Esophagus muscularis mucosa (tissue), 4 donors: ENCODE results near the gene GCN1. TPM values are rescaled to one million over a fixed set of nuclear protein-coding genes. Genes with fewer than 3 reads are reported as not detected.

Experiments used
- DNase-seq: peaks from one replicate; pipeline ENCODE4 v3.0.0-alpha.2; 2017; ENCODE audit errors: extremely low spot score
- H3K27ac ChIP-seq, 4 donors: fragments of 200-600 bp; sonication (generic); replicated peaks in 1 of 4; 1 replicate in 3 of 4; 2 replicates in 1 of 4; pipeline ENCODE4 v1.5.1; 2016 to 2019; ENCODE audit warnings: mild to moderate bottlenecking in 1 of 4
- H3K27me3 ChIP-seq, 4 donors: fragments of 200-600 bp; sonication (generic); one replicate each; pipeline versions ENCODE4 v1.5.1 to v1.6.0; 2016 to 2019
- H3K36me3 ChIP-seq, 4 donors: fragments of 200-600 bp; sonication (generic); one replicate each; pipeline ENCODE4 v1.5.1; 2016 to 2019
- H3K4me1 ChIP-seq, 4 donors: fragments of 200-600 bp; sonication (generic); one replicate each; pipeline ENCODE4 v1.5.1; 2016 to 2019
- H3K4me3 ChIP-seq, 4 donors: fragments of 200-600 bp; sonication (generic); 1 replicate in 2 of 4; 2 replicates in 2 of 4; pipeline ENCODE4 v1.5.1; 2016 to 2019; ENCODE audit warnings: mild to moderate bottlenecking in 4 of 4, moderate library complexity in 1 of 4
- H3K9me3 ChIP-seq, 4 donors: fragments of 200-600 bp; sonication (generic); 1 replicate in 3 of 4; 2 replicates in 1 of 4; pipeline ENCODE4 v1.5.1; 2016 to 2019
- CTCF ChIP-seq, 3 experiments: fragments of 200-600 bp in 2 of 3; fragments of 450-650 bp in 1 of 3; sonication (generic) in 2 of 3; IDR thresholded peaks; one replicate each; pipeline ENCODE4 v1.5.1; 2017 to 2019; ENCODE audit warnings: antibody characterized with exemption in 3 of 3, mild to moderate bottlenecking in 2 of 3, moderate library complexity in 1 of 3
- EP300 ChIP-seq: sonication (generic); formaldehyde crosslinking; IDR thresholded peaks from one replicate; pipeline ENCODE4 v1.6.1; 2017; ENCODE audit warnings: antibody characterized with exemption
- POLR2A ChIP-seq: fragments of 450-650 bp; IDR thresholded peaks from one replicate; pipeline ENCODE4 v1.6.1; 2017; ENCODE audit warnings: antibody characterized with exemption, moderate library complexity, mild to moderate bottlenecking, low read depth
- POLR2AphosphoS5 ChIP-seq, 2 donors: sonication (generic); formaldehyde crosslinking; IDR thresholded peaks; one replicate each; pipeline ENCODE4 v1.6.1; 2017; ENCODE audit warnings: antibody characterized with exemption in 2 of 2
- WGBS: methylation state at CpG from one replicate; pipeline ENCODE4 v1.1.5; 2018; 5-methylcytosine and 5-hydroxymethylcytosine counted together
- intact Hi-C: fragments of 100-400 bp; cut with DNase I; formaldehyde crosslinking; loops from one replicate; pipeline ENCODE4 v1.15.1; 2023
- total RNA-seq, 4 donors: library from RNA; depleted of rRNA; stranded (reverse); fragments of >200 nt; gene quantifications; one replicate each; pipeline versions ENCODE4 v1.1.0 to v1.2.1, GENCODE V29; 2016

GCN1 gene
- total RNA-seq, 4 donors from 2014 or later, result 38.6 to 94.6 (median 49.3) TPM

- H3K4me3 ChIP-seq, result no peak overlapping the region
- H3K4me1 ChIP-seq, result peaks cover 10 to 29% (median 24%) of the 10 kb centered on the region in 4 donors
- WGBS, result 90% methylated on average over 4 of the region's 4 CpGs
- TF ChIP-seq EP300 (no peak), POLR2AphosphoS5 (IDR thresholded peaks at IDR 0.05) (no peak), CTCF (IDR thresholded peaks at IDR 0.05) (no peak), POLR2A (no peak)
- no peaks in the 10 kb centered on the region for H3K27me3 ChIP-seq
- DNase-seq, result no peak
- intact Hi-C loops, result no loop called here
- H3K9me3 ChIP-seq, result no peaks in the 10 kb centered on the region
- no peak overlapping the region for H3K27ac ChIP-seq
- peaks cover 28 to 46% (median 39%) of the 10 kb centered on the region in 4 donors for H3K36me3 ChIP-seq
Observed at GRCh38 chr12:120125029-120125428, 69.5 kb downstream of the GCN1 start.

DNA sequence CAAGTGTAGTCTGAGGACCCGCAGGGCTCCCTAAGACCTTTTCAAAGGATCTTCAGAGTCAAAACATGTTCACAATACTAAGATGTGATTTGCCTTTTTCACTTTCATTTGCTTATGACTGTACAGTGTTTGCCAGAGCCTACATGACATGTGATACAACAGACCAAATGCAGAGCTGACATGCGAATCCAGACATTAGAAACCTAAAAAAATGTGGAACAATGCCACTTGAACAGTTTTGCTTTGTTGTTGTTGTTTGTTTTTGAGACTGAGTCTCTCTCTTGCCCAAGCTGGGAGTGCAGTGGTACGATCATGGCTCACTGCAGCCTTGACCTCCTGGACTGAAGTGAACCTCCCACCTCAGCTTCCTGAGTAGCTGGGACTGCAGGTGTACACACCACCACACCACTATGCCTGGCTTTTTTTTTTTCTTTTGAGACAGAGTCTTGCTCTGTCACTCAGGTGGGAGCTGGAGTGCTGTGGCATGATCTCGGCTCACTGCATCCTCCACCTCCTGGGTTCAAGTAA, 72.7 kb downstream of the GCN1 start:
- Histone ChIP-seq H3K9me3 (no peaks in the 10 kb centered on the region), H3K4me3 (no peak overlapping the region), H3K36me3 (peaks cover 0 to 14% (median 7%) of the 10 kb centered on the region in 4 donors), H3K4me1 (peaks cover 26 to 53% (median 44%) of the 10 kb centered on the region in 4 donors), H3K27me3 (peaks cover 0 to 3% (median 0%) of the 10 kb centered on the region in 4 donors), H3K27ac (no peak overlapping the region)
- TF ChIP-seq POLR2AphosphoS5 (IDR thresholded peaks at IDR 0.05) (no peak), POLR2A (no peak), EP300 (no peak), CTCF (IDR thresholded peaks at IDR 0.05) (no peak)
- intact Hi-C loops, result no loop called here
- no peak for DNase-seq
- WGBS, result 85% methylated on average over 4 of the region's 4 CpGs

DNA sequence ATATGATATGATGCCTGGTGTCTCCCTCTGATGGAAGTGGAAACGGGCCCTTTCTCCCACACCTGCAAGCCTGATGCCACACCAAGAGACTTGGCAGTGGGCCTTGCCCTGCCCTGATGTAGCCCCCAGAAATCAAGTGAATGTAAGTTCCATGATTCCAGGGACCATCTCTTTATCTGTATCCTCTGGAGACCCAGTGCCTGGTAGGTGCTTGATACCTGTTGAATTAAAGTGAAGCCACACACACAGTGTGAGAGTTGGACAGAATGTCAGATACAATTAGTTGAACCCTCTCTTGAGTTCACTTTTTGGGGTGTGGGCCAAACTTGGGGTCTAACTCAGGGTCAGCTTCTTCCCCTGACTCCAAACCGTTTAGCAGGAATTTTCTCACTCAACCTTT, 73.2 kb downstream of the GCN1 start:
- Histone ChIP-seq H3K4me1 (peaks cover 23 to 49% (median 39%) of the 10 kb centered on the region in 4 donors), H3K9me3 (no peaks in the 10 kb centered on the region), H3K27ac (no peak overlapping the region), H3K27me3 (peaks cover 0 to 7% (median 0%) of the 10 kb centered on the region in 4 donors), H3K36me3 (peaks cover 0 to 9% (median 4%) of the 10 kb centered on the region in 4 donors), H3K4me3 (no peak overlapping the region)
- no peak for DNase-seq
- intact Hi-C loops, result no loop called here
- 70% methylated on average over 2 of the region's 2 CpGs for WGBS
- no peak for TF ChIP-seq POLR2A
- no peak for TF ChIP-seq POLR2AphosphoS5 (IDR thresholded peaks at IDR 0.05)
- no peak for TF ChIP-seq EP300
- TF ChIP-seq CTCF (IDR thresholded peaks at IDR 0.05), result no peak

- H3K9me3 ChIP-seq, result no peaks in the 10 kb centered on the region
- TF ChIP-seq CTCF (IDR thresholded peaks at IDR 0.05), result no peak
- TF ChIP-seq POLR2AphosphoS5 (IDR thresholded peaks at IDR 0.05), result no peak
- no peak for TF ChIP-seq POLR2A
- TF ChIP-seq EP300, result no peak
- WGBS, result 65% methylated on average over 9 of the region's 9 CpGs
- H3K4me1 ChIP-seq, result peaks cover 34 to 61% (median 49%) of the 10 kb centered on the region in 4 donors
- no peak for DNase-seq
- peaks cover 0 to 4% (median 2%) of the 10 kb centered on the region in 4 donors for H3K36me3 ChIP-seq
- peaks cover 0 to 7% (median 0%) of the 10 kb centered on the region in 4 donors for H3K27me3 ChIP-seq
- intact Hi-C loops, result no loop called here
- peak overlapping the region; percentile 34 to 96 (median 74) for H3K27ac ChIP-seq
- no peak overlapping the region for H3K4me3 ChIP-seq
Observed at GRCh38 chr12:120119271-120119973, 75.1 kb downstream of the GCN1 start.
